Stimulated activated CD4-positive, alpha-beta T cell treated with anti-CD3 and anti-CD28 coated beads, Interleukin-4, amount 100 ng/mL, for 24 hours (primary cell): ENCODE results near the gene PIK3CD.
"Not testable (repeated sequence)": the region's sequence is repeated elsewhere in the genome, so short reads cannot be mapped to it uniquely, and the experiment has no call there.

Experiments used
- DNase-seq: peaks from one replicate; pipeline ENCODE4 v3.0.0-alpha.2; 2020

The PIK3CD gene

GRCh38 chr1:9744106-9744799 lies 92.7 kb downstream of the PIK3CD start:
- DNase-seq: no peak

DNA sequence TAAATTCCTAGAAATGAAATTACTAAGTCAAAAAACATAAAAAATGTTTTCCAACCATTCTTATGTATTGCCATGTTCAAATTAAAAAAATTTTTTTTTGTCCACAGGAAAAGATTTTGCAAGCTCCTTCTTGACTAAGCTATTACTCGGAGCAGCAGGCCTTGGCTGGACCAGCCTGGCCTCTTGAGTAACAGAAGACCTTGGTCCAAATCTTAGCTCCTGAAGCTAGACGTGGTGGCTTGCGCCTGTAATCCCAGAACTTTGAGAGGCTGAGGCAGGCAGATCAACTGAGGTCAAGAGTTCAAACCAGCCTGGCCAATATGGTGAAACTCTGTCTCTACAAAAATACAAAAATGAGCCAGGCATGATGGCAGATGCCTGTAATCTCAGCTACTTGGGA lies 94.7 kb downstream of the PIK3CD start:
- DNase-seq: no peak

- no peak for DNase-seq
Measured at GRCh38 chr1:9746651-9747050, 95.1 kb downstream of the PIK3CD start.

GRCh38 chr1:9748391-9748790 lies 96.9 kb downstream of the PIK3CD start:
- DNase-seq: not testable (repeated sequence)

DNA sequence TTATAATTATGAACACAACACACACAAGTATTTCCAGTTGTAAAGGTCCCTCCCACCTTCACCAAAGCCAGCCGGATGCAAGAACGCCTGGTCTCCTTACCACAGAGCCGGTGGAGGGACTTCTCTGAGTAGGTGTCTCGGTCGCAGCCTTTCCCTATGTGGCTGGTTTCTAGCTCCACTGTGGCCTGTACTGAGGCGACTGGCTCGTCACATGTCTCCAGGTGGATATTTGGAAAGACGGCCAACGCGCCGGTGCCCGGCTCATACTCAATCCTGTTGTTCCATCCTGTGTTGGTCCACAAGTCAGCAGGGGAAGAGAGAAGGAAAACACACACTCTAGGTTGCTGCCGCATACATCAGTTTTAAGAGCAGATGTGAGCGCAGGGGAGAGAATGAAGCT lies 97.8 kb downstream of the PIK3CD start:
- DNase-seq: no peak

DNA sequence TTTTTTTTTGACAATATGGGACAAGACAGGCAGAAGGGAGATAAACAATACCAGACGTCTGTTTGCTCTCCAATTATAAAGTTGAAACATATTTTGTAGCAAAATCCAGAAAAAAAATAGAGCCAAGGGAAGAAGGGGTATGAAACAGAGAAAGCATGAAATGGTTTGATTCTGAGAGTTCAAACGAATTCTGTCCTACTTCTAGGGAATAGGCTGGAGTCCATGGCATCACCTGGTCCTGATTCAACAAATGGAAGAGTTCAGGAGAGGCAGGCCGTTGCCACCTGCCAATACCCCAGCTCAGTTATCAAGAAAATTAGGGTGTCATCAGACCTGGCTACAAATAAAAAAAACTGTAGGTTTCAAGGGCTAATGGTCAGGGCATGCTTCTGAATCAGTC lies 100.4 kb downstream of the PIK3CD start:
- DNase-seq: no peak

DNA sequence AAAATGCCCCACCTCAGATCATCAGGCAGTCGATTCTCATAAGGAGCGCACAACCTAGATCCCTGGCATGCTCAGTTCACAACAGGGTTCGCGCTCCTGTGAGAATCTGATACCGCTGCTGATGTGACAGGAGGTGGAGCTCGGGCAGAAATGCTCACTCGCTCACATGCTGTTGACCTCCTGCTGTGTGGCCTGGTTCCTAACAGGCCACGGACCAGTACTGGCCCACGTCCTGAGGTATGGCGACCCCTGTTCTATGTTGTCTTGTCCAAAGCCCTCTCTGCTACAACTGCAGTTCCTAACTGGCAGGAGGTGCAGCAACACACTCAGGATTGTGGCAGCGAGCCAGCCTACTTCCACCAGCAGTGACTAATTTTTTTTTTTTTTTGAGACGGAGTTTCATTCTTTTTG lies 101.6 kb downstream of the PIK3CD start:
- no peak for DNase-seq

DNA sequence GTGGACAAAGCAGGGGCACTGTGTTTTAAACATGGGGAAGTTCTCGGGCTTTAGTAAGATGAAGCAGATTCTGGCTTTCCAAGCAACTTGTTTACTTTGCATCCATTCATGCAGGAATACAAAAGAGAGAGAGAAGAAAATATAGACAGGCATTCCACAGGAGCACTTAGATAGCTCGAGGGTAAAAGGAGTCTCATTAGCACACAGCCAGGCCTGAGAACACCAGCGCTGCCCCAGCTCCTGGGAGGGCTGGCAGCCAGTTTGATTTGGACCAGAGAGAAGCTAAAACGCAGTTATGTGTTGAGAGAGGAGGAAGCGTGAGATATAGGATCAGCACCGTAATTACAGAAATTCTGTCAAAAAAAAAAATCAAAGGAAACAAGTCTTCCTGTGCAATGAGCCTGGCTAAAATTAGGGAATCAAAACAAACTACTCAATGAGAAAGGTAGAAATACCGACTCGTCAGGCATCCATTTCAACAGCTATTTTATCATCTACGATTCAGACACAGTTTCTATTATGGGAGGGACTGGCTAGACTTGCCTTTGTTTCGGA lies 104.0 kb downstream of the PIK3CD start:
- no peak for DNase-seq

GRCh38 chr1:9758559-9759121 lies 107.1 kb downstream of the PIK3CD start:
- no peak for DNase-seq

DNA sequence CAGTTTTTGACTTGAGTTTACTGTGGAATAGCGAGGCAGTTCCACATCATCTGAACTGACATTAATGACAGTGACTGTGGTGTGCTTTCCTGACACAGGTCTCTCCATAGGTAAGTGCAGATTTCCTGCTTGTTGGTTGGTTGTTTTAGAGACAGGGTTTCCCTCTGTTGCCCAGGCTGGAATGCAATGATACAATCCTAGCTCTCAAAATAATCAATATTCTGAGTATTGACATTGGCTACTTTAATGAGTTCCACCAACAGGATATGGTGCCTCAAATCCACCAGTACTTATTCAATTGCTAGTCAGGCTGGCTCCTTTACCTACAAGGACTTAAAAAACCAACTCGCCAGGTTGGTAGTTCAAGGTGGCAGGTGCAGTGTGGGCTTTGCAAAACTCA lies 108.4 kb downstream of the PIK3CD start:
- DNase-seq: no peak

DNA sequence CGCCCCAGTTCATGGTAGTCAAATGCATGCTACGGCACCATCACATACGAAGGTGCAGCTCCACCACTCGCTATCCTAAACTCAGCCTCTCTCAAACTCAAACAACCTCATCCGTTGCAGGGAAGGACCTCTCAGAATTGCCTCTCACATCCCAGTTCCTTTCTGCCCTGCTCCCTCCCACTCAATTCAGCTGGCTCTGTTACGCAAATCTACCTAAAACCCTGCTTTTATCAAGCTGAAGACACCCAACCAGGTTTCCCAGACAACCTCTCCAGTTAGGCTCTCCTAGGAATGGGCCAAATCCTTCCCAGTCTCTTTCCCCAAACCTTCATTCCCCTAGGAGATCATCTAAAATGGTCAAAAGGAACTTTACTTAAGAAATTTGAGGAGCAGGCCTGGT lies 109.3 kb downstream of the PIK3CD start:
- DNase-seq: no peak

DNA sequence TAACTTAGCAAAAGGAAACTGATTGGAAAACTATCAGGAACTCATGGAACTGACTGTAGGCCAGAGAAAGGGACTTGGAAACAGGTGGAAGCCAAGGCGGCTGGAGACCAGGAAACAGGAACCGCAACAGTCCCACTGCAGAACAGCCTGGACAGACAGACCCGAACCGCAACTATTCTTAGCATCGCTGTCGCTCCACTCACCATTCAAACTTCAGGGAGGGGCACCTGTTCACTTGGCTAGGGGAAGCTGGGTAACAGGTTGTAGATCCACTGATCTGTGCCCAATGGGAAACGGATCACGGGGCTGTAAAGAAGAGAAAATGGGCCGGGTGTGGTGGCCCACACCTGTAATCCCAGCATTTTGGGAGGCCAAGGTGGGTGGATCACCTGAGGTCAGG lies 110.3 kb downstream of the PIK3CD start:
- no peak for DNase-seq

DNA sequence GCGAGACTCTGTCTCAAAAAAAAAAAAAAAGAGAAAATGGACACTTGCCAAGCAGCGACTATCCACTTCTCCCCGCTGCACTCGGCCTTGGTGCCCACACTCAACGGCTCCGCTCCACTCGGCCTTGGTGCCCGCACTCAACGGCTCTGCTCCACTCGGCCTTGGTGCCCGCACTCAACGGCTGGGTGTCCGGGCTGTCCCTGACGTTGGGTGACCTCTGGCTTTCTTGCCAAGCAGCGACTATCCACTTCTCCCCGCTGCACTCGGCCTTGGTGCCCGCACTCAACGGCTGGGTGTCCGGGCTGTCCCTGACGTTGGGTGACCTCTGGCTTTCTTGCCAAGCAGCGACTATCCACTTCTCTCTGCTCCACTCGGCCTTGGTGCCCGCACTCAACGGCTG lies 110.9 kb downstream of the PIK3CD start:
- not testable (repeated sequence) for DNase-seq

- DNase-seq: no peak
Measured at GRCh38 chr1:9763914-9764313, 112.4 kb downstream of the PIK3CD start.

DNA sequence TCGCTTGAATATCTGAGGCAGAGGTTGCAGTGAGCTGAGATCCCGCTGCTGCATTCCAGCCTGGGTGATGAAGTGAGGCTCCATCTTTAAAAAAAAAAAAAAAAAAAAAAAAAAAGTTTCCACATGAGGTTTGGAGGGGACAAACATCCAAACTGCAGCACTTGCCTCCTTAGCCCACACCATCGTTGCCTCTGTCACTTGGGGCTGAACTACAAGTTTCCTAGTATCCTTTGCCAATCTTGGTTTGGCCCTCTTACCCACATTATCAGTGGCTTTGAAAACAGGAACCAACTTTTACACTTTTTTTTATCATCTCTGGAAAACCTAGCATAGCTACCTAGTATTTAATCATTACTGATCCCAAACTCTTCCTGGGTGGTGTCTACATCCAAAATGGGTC lies 113.0 kb downstream of the PIK3CD start:
- no peak for DNase-seq

DNA sequence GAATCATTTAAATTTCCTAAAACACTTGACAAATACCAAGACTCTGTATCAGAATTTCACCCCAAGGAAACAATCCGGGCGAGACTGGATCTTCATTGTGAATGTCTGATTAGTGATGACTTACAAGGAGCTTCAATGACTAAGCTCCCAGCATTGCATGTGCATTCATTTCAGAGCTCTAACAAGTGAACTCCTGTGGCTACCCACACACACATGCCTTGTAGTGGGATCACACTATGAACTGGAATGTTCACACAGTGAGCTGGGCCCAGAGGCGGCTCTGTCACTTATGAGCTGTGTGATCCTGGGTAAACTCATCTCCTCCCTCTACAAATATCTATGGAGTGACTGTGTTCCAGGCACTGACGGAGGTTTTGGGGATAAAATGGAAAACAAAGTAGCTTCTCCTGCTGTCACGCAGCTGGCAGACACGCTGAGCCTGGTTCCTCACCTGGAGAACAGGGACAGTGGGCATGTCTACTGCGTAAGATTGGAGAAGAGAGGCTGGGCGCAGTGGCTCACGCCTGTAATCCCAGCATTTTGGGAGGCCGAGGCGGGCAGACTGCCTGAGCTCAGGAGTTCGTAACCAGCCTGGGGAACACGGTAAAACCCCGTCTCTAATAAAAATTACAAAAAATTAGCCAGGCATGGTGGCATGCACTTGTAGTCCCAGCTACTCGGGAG lies 115.4 kb downstream of the PIK3CD start:
- no peak for DNase-seq

DNA sequence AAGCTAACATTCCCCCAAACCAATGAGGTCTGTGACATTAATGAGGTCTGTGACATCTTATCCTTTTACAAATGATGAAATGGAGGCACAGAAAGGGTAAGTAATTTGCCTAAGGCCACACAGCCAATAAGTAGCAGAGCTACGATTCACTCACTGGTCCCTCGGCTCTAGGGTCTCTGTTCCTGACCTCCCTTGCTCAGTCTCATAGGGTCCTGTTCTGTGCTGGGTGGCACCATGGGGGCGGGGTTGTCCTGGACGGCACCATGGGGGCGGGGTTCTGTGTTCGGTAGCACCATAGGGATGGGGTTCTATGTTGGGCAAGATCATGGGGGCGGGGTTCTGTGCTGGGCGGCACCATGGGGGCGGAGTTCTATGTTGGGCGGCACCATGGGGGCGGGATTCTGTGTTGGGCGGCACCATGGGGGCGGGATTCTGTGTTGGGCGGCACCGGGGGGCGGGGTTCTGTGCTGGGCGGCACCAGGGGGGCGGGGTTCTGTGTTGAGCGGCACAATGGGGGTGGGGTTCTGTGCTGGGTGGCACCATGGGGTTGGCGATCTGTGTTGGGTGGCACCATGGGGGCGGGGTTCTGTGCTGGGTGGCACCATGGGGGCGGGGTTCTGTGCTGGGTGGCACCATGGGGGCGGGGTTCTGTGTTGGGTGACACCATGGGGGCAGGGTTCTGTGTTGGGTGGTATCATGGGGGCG lies 116.6 kb downstream of the PIK3CD start:
- DNase-seq: no peak

GRCh38 chr1:9768983-9769382 lies 117.5 kb downstream of the PIK3CD start:
- DNase-seq: no peak

- DNase-seq: no peak
Measured at GRCh38 chr1:9770298-9770697, 118.8 kb downstream of the PIK3CD start.

DNA sequence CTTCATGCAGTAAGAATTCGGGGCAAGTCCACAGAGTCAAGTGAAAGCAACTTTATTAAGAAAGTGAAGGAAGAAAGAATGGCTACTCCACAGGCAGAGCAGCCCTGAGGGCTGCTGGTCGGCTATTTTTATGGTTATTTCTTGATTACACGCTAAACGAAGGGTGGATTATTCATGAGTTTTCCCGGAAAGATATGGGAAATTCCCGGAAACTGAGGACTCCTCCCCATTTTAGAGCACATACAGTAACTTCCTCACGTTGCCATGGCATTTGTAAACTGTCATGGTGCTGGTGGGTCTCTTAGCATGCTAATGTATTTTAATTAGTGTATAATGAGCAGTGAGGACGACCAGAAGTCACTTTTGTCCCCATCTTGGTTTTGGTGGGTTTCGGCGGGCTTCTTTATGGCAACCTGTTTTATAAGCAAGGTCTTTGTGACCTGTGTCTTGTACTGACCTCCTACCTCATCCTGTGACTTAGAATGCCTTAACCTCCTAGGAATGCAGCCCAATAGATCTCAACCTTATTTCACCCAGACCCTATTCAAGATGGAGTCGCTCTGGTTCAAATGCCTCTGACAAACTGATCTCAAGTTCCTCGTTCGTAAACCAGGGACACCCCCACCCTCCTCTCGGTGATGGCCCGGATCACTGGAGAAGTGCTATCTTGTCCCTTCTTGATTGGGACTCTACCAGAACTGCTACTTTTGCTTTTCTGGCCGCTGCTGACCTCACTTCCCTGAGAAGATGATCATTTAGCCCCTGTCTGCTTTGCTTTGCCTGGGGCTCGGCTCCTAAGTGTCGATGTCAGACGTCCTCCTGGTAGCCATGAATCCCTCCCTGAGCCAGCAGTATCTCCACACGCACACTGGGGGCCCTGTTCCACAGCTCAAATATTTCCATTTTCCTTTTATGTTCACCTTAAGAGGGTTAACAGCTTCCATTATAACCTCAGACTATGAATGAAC lies 123.5 kb downstream of the PIK3CD start:
- no peak for DNase-seq

DNA sequence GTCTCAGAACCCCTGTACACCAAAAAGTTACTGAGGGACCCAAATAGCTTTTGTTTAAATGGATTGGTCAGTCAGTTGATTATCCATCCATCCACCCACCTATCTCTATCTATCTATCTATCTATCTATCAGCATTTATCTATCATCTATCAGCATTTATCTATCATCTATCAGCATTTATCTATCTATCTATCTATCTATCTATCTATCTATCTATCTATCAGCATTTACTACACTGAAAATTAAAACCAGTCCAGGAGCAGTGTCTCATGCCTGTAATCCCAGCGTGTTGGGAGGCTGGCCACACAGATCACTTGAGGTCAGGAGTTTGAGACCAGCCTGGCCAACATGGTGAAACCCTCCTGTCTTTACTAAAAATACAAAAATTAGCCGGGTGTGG lies 125.2 kb downstream of the PIK3CD start:
- DNase-seq: no peak
